ENCODE measurements around the gene TOX3. TPM values are rescaled to one million over a fixed set of nuclear protein-coding genes. Genes with fewer than 3 reads are reported as not detected.

Gene TOX3
- total and polyA plus RNA-seq, 2 experiments from 2014 or later = 9.8 to 15.6 TPM

- Histone ChIP-seq H3F3A (replicated peaks; ENCODE audit: low read depth) (no peaks in the 10 kb centered on the region), H2AFZ (peak overlapping the region; percentile 89), H3K4me1 (ENCODE audit: insufficient read depth) (no peaks in the 10 kb centered on the region), H3K27ac (ENCODE audit: low read depth) (no peak overlapping the region), H4K20me1 (replicated peaks; ENCODE audit: insufficient read depth) (no peaks in the 10 kb centered on the region), H3K79me2 (replicated peaks; ENCODE audit: insufficient read depth) (no peaks in the 10 kb centered on the region), H3K27me3 (ENCODE audit: insufficient read depth) (no peaks in the 10 kb centered on the region), H3K4me3 (no peak overlapping the region), H3K36me3 (ENCODE audit: insufficient read depth) (no peaks in the 10 kb centered on the region), H3K4me2 (no peak overlapping the region), H3K9me2 (ENCODE audit: insufficient read depth) (peaks cover 11% of the 10 kb centered on the region)
- H3K4me3 Mint-ChIP-seq = no peak overlapping the region
- peaks cover 4% of the 10 kb centered on the region for H3K27me3 Mint-ChIP-seq (ENCODE audit: insufficient read depth, low read depth, poor library complexity)
- DNase-seq (ENCODE audit: low spot score) (no peak), ATAC-seq (no peak)
- no peaks in the 10 kb centered on the region for H3K9me3 Mint-ChIP-seq
- peaks cover 5% of the 10 kb centered on the region; the same call in 1 of the 3 replicates for H3K36me3 Mint-ChIP-seq (ENCODE audit: low read depth)
- H3K4me1 Mint-ChIP-seq = peaks cover 16% of the 10 kb centered on the region
- no peak overlapping the region for H3K27ac Mint-ChIP-seq
- TF ChIP-seq STAT1 (IDR thresholded peaks at IDR 0.05; ENCODE audit: unreplicated experiment) = no peak
- no peak for TF ChIP-seq EZH2 (IDR thresholded peaks at IDR 0.05; ENCODE audit: low read depth, unreplicated experiment)
- TF ChIP-seq CTCF (conservative IDR thresholded peaks at IDR 0.05; ENCODE audit: low read depth in 2 of 2) = no peak
- TF ChIP-seq POLR2AphosphoS5 (IDR thresholded peaks at IDR 0.05; ENCODE audit: low read depth) = no peak
- TF ChIP-seq ZNF462 (CRISPR knock-in tag; IDR thresholded peaks at IDR 0.05) = no peak
- no peak for TF ChIP-seq ZNF114 (CRISPR knock-in tag; IDR thresholded peaks at IDR 0.05)
- no peak for TF ChIP-seq NANOG (IDR thresholded peaks at IDR 0.05; ENCODE audit: borderline replicate concordance)
- no peak for TF ChIP-seq CREB1 (CRISPR knock-in tag; IDR thresholded peaks at IDR 0.05; ENCODE audit: low read depth)
- TF ChIP-seq JUNB (IDR thresholded peaks at IDR 0.05; ENCODE audit: unreplicated experiment) = no peak
- no peak for TF ChIP-seq REST (IDR thresholded peaks at IDR 0.05; ENCODE audit: unreplicated experiment)
These were observed 30.3 kb upstream of the TOX3 start for GRCh38 chr16:52577130-52577706.
